ENCODE measurements around the gene MBD3L5. TPM values are rescaled to one million over a fixed set of nuclear protein-coding genes. Genes with fewer than 3 reads are reported as not detected.
"Not testable (repeated sequence)": the region's sequence is repeated elsewhere in the genome, so short reads cannot be mapped to it uniquely, and the experiment has no call there.

Gene MBD3L5
- total RNA-seq, 4 donors from 2014 or later: not detected

GRCh38 chr19:7006135-7006704 is 24.2 kb upstream of the MBD3L5 start:
- no peaks in the 10 kb centered on the region for H3K9me3 ChIP-seq
- H3K27ac ChIP-seq: no peak overlapping the region
- WGBS, 2 donors: 70 to 83% methylated on average over 6 to 8 of the region's 11 CpGs
- no peak overlapping the region for H3K4me3 ChIP-seq
- H3K36me3 ChIP-seq: no peaks in the 10 kb centered on the region
- H3K4me1 ChIP-seq: no peaks in the 10 kb centered on the region
- TF ChIP-seq, protein P1, sequence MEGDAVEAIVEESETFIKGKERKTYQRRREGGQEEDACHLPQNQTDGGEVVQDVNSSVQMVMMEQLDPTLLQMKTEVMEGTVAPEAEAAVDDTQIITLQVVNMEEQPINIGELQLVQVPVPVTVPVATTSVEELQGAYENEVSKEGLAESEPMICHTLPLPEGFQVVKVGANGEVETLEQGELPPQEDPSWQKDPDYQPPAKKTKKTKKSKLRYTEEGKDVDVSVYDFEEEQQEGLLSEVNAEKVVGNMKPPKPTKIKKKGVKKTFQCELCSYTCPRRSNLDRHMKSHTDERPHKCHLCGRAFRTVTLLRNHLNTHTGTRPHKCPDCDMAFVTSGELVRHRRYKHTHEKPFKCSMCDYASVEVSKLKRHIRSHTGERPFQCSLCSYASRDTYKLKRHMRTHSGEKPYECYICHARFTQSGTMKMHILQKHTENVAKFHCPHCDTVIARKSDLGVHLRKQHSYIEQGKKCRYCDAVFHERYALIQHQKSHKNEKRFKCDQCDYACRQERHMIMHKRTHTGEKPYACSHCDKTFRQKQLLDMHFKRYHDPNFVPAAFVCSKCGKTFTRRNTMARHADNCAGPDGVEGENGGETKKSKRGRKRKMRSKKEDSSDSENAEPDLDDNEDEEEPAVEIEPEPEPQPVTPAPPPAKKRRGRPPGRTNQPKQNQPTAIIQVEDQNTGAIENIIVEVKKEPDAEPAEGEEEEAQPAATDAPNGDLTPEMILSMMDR (IDR thresholded peaks at IDR 0.05): no peak
- TF ChIP-seq POLR2A (IDR thresholded peaks at IDR 0.05): no peak
- peaks cover 0 to 7% (median 0%) of the 10 kb centered on the region in 4 donors for H3K27me3 ChIP-seq
- intact Hi-C loops (cut with DNase I): no loop called here
- DNase-seq: no peak

DNA sequence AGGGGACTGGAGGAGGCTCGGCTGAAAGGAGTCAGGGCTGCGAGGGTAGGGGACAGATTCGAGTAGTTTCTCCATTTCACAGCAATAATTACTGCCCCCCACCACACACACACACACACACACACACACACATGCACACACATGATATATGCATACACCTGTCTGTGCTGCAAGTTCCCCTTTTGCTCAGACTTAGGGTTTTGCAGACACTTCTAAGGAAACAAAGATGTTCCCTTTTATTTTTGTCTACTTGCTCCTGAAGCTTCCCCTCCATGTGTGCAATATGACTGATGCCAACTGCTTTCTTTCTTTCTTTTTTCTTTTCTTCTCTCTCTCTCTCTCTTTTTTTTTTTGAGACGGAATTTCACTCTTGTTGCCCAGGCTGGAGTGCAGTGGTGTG is 22.5 kb upstream of the MBD3L5 start:
- no peaks in the 10 kb centered on the region for H3K9me3 ChIP-seq
- no peaks in the 10 kb centered on the region for H3K4me1 ChIP-seq
- H3K27ac ChIP-seq: no peak overlapping the region
- WGBS, 2 donors: 30 to 43% methylated on average over 4 of the region's 4 CpGs
- no peak for DNase-seq
- no peaks in the 10 kb centered on the region for H3K27me3 ChIP-seq
- H3K36me3 ChIP-seq: no peaks in the 10 kb centered on the region
- no peak for TF ChIP-seq POLR2A (IDR thresholded peaks at IDR 0.05)
- H3K4me3 ChIP-seq: no peak overlapping the region
- intact Hi-C loops (cut with DNase I): no loop called here

- Histone ChIP-seq H3K4me3 (no peak overlapping the region), H3K27me3 (peaks cover 0 to under 1% (median 0%) of the 10 kb centered on the region in 4 donors), H3K27ac (no peak overlapping the region), H3K4me1 (no peaks in the 10 kb centered on the region), H3K9me3 (no peaks in the 10 kb centered on the region), H3K36me3 (no peaks in the 10 kb centered on the region)
- 75 to 90% methylated on average over 10 to 11 of the region's 12 CpGs for WGBS, 2 donors
- DNase-seq: no peak
- no peak for TF ChIP-seq POLR2A (IDR thresholded peaks at IDR 0.05)
- TF ChIP-seq, protein P1 (IDR thresholded peaks at IDR 0.05): no peak
- intact Hi-C loops (cut with DNase I): no loop called here
These were observed 19.4 kb upstream of the MBD3L5 start for GRCh38 chr19:7010722-7011593.

GRCh38 chr19:7013678-7014077 is 16.7 kb upstream of the MBD3L5 start:
- WGBS, 2 donors: 47 to 57% methylated on average over 4 of the region's 4 CpGs
- intact Hi-C loops (cut with DNase I): no loop called here
- Histone ChIP-seq H3K27me3 (peaks cover 0 to 5% (median 0%) of the 10 kb centered on the region in 4 donors), H3K27ac (no peak overlapping the region), H3K36me3 (no peaks in the 10 kb centered on the region), H3K4me3 (no peak overlapping the region), H3K4me1 (no peaks in the 10 kb centered on the region), H3K9me3 (no peaks in the 10 kb centered on the region)
- TF ChIP-seq, protein P1 (IDR thresholded peaks at IDR 0.05): no peak
- TF ChIP-seq POLR2A (IDR thresholded peaks at IDR 0.05): no peak
- DNase-seq: no peak

GRCh38 chr19:7018828-7019227 is 11.6 kb upstream of the MBD3L5 start:
- intact Hi-C loops (cut with DNase I): no loop called here
- Histone ChIP-seq H3K4me3 (no peak overlapping the region), H3K9me3 (no peaks in the 10 kb centered on the region), H3K36me3 (no peaks in the 10 kb centered on the region), H3K27me3 (peaks cover 0 to 5% (median 0%) of the 10 kb centered on the region in 4 donors), H3K4me1 (no peaks in the 10 kb centered on the region), H3K27ac (no peak overlapping the region)
- no peak for DNase-seq
- 66 to 70% methylated on average over 4 to 6 of the region's 6 CpGs for WGBS, 2 donors
- TF ChIP-seq, protein P1 (IDR thresholded peaks at IDR 0.05): no peak
- no peak for TF ChIP-seq POLR2A (IDR thresholded peaks at IDR 0.05)

- H3K27me3 ChIP-seq; intact Hi-C loops (cut with DNase I); H3K4me1 ChIP-seq; H3K9me3 ChIP-seq; DNase-seq; H3K4me3 ChIP-seq; H3K27ac ChIP-seq; H3K36me3 ChIP-seq: not testable (repeated sequence)
- WGBS, 2 donors: no CpG with 5 or more reads among the region's 6 CpGs
These were observed 9.0 kb upstream of the MBD3L5 start, which contains the start of gene MBD3L2B for GRCh38 chr19:7021331-7021730. TSS of gene MBD3L2B (minus strand) at chr19:7021431. CDS start at chr19:7021397, 34 bp downstream.

DNA sequence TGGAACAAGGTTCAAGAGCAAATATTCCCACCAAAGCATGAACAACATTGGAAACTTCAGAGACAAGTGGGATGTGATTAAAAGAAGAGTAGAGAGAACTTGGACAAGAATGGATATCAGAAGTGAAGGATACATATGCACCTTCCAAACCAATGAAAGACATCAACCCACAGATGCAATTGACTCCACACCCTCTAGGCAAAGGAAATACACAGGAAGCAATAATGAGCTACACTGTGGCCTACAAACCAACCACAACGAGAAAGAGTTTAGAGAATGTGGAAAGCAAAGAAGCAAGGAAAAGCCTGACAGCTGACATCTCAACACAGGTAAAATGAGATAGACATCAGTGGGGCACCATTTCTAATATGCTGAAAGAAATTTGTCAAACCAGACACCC is 1.6 kb upstream of the MBD3L5 start:
- intact Hi-C loops (cut with DNase I); H3K4me1 ChIP-seq; H3K27me3 ChIP-seq; DNase-seq; H3K36me3 ChIP-seq; H3K9me3 ChIP-seq; H3K4me3 ChIP-seq; H3K27ac ChIP-seq: not testable (repeated sequence)
- WGBS, 2 donors: no CpG with 5 or more reads among the region's 1 CpG

DNA sequence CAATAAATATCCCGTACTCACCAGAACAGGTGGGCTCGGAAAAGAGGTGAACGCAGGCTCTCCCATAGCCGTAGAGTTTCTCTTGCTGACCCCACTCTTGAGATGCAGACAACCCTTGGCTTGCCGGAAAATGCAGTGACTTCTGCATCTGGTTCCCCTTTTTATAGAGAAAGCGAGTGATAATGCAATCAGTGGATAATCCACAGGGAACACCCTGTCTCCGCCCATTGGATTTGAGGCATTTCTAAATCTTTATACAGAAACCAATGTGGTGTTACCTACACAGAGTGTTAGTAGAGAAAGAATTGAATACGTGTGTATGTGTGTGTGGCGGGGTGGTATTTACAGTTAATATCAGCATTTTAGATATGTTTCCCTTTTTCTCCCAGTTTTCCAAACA is 9.7 kb downstream of the MBD3L5 start, which contains the start of gene MBD3L4:
TSS of gene MBD3L4 (minus strand) at position 101 of the 400 bp plus-strand sequence. CDS start at position 66, 35 bp downstream.
- intact Hi-C loops (cut with DNase I); DNase-seq; H3K36me3 ChIP-seq; H3K4me1 ChIP-seq; H3K4me3 ChIP-seq; H3K27ac ChIP-seq; H3K9me3 ChIP-seq; H3K27me3 ChIP-seq: not testable (repeated sequence)
- WGBS, 2 donors: 100% methylated on average over 1 of the region's 9 CpGs; no CpG with 5 or more reads in 1 of the 2 donors

DNA sequence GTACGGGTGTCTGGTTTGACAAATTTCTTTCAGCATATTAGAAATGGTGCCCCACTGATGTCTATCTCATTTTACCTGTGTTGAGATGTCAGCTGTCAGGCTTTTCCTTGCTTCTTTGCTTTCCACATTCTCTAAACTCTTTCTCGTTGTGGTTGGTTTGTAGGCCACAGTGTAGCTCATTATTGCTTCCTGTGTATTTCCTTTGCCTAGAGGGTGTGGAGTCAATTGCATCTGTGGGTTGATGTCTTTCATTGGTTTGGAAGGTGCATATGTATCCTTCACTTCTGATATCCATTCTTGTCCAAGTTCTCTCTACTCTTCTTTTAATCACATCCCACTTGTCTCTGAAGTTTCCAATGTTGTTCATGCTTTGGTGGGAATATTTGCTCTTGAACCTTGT is 11.2 kb downstream of the MBD3L5 start:
- H3K4me3 ChIP-seq; H3K27ac ChIP-seq; H3K36me3 ChIP-seq; H3K4me1 ChIP-seq; H3K9me3 ChIP-seq; intact Hi-C loops (cut with DNase I); H3K27me3 ChIP-seq; DNase-seq: not testable (repeated sequence)
- no CpG with 5 or more reads among the region's 2 CpGs for WGBS, 2 donors

All from esophagus squamous epithelium (tissue), 5 donors.